Ovary (tissue), 9 donors: ENCODE measurements around the gene IL1RL1. TPM values are rescaled to one million over a fixed set of nuclear protein-coding genes. Genes with fewer than 3 reads are reported as not detected.

Experiments used
- DNase-seq, 5 donors: peaks; one replicate each; pipeline ENCODE4 v3.0.0-alpha.2; 2019 to 2020
- H3K27ac ChIP-seq, 2 donors: fragments of 200-600 bp; one replicate each; pipeline versions ENCODE4 v1.5.1 to v1.8.0; 2019 to 2022
- H3K27me3 ChIP-seq: fragments of 200-600 bp; one replicate; pipeline ENCODE4 v1.8.0; 2022
- H3K36me3 ChIP-seq: fragments of 200-600 bp; sonication (generic); one replicate; pipeline ENCODE4 v1.5.1; 2019
- H3K4me1 ChIP-seq: one replicate; pipeline ENCODE4 v1.8.1; 2013; ENCODE audit warnings: mild to moderate bottlenecking, moderate library complexity; ENCODE audit not compliant: insufficient read depth
- H3K4me3 ChIP-seq: fragments of 200-600 bp; sonication (generic); one replicate; pipeline ENCODE4 v1.5.1; 2017
- H3K9me3 ChIP-seq, 2 donors: fragments of 200-600 bp in 1 of 2; sonication (generic) in 1 of 2; one replicate each; pipeline versions ENCODE4 v1.5.1 to v1.8.1; 2013 to 2019; ENCODE audit warnings: mild to moderate bottlenecking in 1 of 2, moderate library complexity in 1 of 2
- CTCF ChIP-seq, 3 donors: fragments of 450-650 bp in 2 of 3; fragments of 200-600 bp in 1 of 3; IDR thresholded peaks; one replicate each; pipeline versions ENCODE4 v1.5.1 to v1.8.0; 2016 to 2022; ENCODE audit warnings: antibody characterized with exemption in 3 of 3, mild to moderate bottlenecking in 1 of 3
- EP300 ChIP-seq: sonication (generic); formaldehyde crosslinking; IDR thresholded peaks from one replicate; pipeline ENCODE4 v1.6.1; 2017; ENCODE audit warnings: antibody characterized with exemption
- POLR2A ChIP-seq: fragments of 450-650 bp; IDR thresholded peaks from one replicate; pipeline ENCODE4 v1.6.1; 2017; ENCODE audit warnings: antibody characterized with exemption, mild to moderate bottlenecking, moderate library complexity
- WGBS, 3 donors: extraction: QIAGEN DNeasy Blood & Tissue Kit in 1 of 3; methylation state at CpG; one replicate each; pipeline versions ENCODE4 v1.1.5 to v1.1.7; 2013 to 2017; 5-methylcytosine and 5-hydroxymethylcytosine counted together
- intact Hi-C, 4 donors: fragments of 100-400 bp; cut with DNase I; formaldehyde crosslinking; loops; one replicate each; pipeline versions ENCODE4 v1.11.0 to v1.15.1; 2022 to 2023
- polyA plus RNA-seq, 2 donors: library from polyadenylated mRNA; stranded (reverse); fragments of 200-250 nt in 1 of 2; fragments of 350-450 nt in 1 of 2; fragmentation: Illumina TruSeq in 1 of 2; extraction: RNeasy Lipid Tissue Mini Kit (QIAGEN cat#74804) in 1 of 2; gene quantifications; one replicate each; pipeline ENCODE4 v1.2.3, GENCODE V29; 2013 to 2014
- total RNA-seq, 7 donors: library from RNA; depleted of rRNA in 2 of 7; stranded (reverse); fragments of >200 nt in 2 of 7; fragmentation: NEBNext Ultra II Directional in 3 of 7; extraction: Animal tissue kit (Norgen Biotek cat#: 25700) in 3 of 7; gene quantifications; one replicate each; pipeline versions ENCODE4 v1.1.0 to v1.2.4, GENCODE V29; 2016 to 2023
- donor health status: DM: no; HTN: no; CAD: no; lungs with moderate emphysema.
- donor health status: DM: no; HTN: no; CAD: no.
- donor health status: Bipolar disorder and iron deficiency.
- donor health status: DM: yes; HTN: yes; CAD: no.
- donor health status: DM: no; HTN: no; CAD: no.
- donor health status: DM: yes; HTN: yes; CAD: no.

The IL1RL1 gene
- total and polyA plus RNA-seq, 9 donors: 0.36 to 2.3 (median 1.9) TPM; not detected in 1

- WGBS, 3 donors: 71 to 89% (median 78%) methylated on average over 1 of the region's 1 CpG
- intact Hi-C loops: no loop called here
- no peak overlapping the region for H3K4me3 ChIP-seq
- TF ChIP-seq POLR2A (no peak), EP300 (no peak), CTCF (IDR thresholded peaks at IDR 0.05) (no peak)
- no peak overlapping the region for H3K27ac ChIP-seq
- no peaks in the 10 kb centered on the region for H3K9me3 ChIP-seq
- H3K4me1 ChIP-seq: no peaks in the 10 kb centered on the region
- no peaks in the 10 kb centered on the region for H3K36me3 ChIP-seq
- DNase-seq: no peak
- no peaks in the 10 kb centered on the region for H3K27me3 ChIP-seq
These were observed 54.4 kb downstream of the IL1RL1 start for GRCh38 chr2:102365763-102366162.

GRCh38 chr2:102366406-102367112, 55.2 kb downstream of the IL1RL1 start:
- no peak for DNase-seq
- WGBS, 3 donors: 84 to 94% (median 91%) methylated on average over 3 of the region's 3 CpGs
- Histone ChIP-seq H3K9me3 (no peaks in the 10 kb centered on the region), H3K27me3 (no peaks in the 10 kb centered on the region), H3K4me3 (no peak overlapping the region), H3K27ac (no peak overlapping the region), H3K4me1 (no peaks in the 10 kb centered on the region), H3K36me3 (no peaks in the 10 kb centered on the region)
- intact Hi-C loops: no loop called here
- TF ChIP-seq CTCF (IDR thresholded peaks at IDR 0.05) (no peak), EP300 (no peak), POLR2A (no peak)

- no peak overlapping the region for H3K4me3 ChIP-seq
- H3K4me1 ChIP-seq: no peaks in the 10 kb centered on the region
- H3K36me3 ChIP-seq: no peaks in the 10 kb centered on the region
- no peak overlapping the region for H3K27ac ChIP-seq
- H3K9me3 ChIP-seq: no peaks in the 10 kb centered on the region
- intact Hi-C loops: no loop called here
- DNase-seq: no peak
- H3K27me3 ChIP-seq: no peaks in the 10 kb centered on the region
- TF ChIP-seq CTCF (IDR thresholded peaks at IDR 0.05) (no peak), EP300 (no peak), POLR2A (no peak)
- 77 to 86% (median 86%) methylated on average over 6 of the region's 6 CpGs for WGBS, 3 donors
These were observed 56.1 kb downstream of the IL1RL1 start for GRCh38 chr2:102367331-102367971.

- Histone ChIP-seq H3K9me3 (no peaks in the 10 kb centered on the region), H3K36me3 (no peaks in the 10 kb centered on the region), H3K27me3 (no peaks in the 10 kb centered on the region), H3K4me1 (no peaks in the 10 kb centered on the region), H3K27ac (no peak overlapping the region), H3K4me3 (no peak overlapping the region)
- no peak for DNase-seq
- intact Hi-C loops: no loop called here
- TF ChIP-seq CTCF (IDR thresholded peaks at IDR 0.05) (no peak), POLR2A (no peak), EP300 (no peak)
- WGBS, 3 donors: 82 to 91% (median 85%) methylated on average over 5 of the region's 5 CpGs
These were observed 57.2 kb downstream of the IL1RL1 start for GRCh38 chr2:102368461-102369109.
